ENCODE data around the gene SLC37A2. TPM values are rescaled to one million over a fixed set of nuclear protein-coding genes. Genes with fewer than 3 reads are reported as not detected.

The SLC37A2 gene
- total RNA-seq, 1 donor from 2014 or later, result 0.54 TPM

GRCh38 chr11:125079151-125079877 lies 16.2 kb downstream of the SLC37A2 start:
- Mint-ChIP-seq H3K36me3 (no peaks in the 10 kb centered on the region), H3K4me3 (no peak overlapping the region), H3K27ac (no peak overlapping the region), H3K9me3 (no peaks in the 10 kb centered on the region), H3K4me1 (peaks cover under 1% of the 10 kb centered on the region), H3K27me3 (ENCODE audit: low read depth) (peaks cover 2% of the 10 kb centered on the region)
- TF ChIP-seq CTCF (IDR thresholded peaks at IDR 0.05; ENCODE audit: unreplicated experiment), result no peak
- no peak for DNase-seq (ENCODE audit: low spot score in 2 of 2, unreplicated experiment in 2 of 2)

DNA sequence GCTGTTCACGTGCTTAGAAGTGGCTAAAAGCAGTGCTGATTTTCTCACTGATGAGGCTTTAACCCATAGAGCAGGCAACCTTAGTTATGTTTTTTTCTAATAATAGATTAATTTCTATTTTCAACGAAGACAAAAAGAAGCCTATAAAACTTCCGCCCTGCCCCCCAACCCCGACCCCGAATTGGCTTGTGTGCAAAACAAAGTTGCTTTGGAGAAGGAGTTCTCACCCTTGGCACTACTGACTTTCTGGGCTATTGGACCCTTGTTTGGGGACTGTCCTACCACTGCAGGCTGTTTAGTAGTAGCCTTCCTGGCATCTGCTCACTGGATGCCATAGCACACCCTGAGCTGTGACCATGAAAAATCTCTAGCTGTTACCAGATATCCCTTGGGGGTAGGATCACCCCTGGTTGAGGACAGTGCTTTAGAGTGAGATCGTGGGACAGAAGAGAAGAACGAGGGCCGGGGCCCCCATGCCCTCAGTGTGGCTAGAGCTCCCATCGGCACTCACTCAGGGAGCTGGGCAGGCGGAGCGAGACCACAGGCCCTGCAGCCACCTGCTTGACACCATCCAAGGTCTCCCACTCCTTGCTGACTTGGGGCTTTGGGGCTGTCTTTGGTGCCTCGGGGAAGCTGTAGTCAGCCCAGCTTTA lies 16.9 kb downstream of the SLC37A2 start:
- no peak for TF ChIP-seq CTCF (IDR thresholded peaks at IDR 0.05; ENCODE audit: unreplicated experiment)
- Mint-ChIP-seq H3K4me1 (no peaks in the 10 kb centered on the region), H3K36me3 (no peaks in the 10 kb centered on the region), H3K27ac (no peak overlapping the region), H3K9me3 (no peaks in the 10 kb centered on the region), H3K4me3 (no peak overlapping the region), H3K27me3 (ENCODE audit: low read depth) (peaks cover 2% of the 10 kb centered on the region)
- DNase-seq (ENCODE audit: low spot score in 2 of 2, unreplicated experiment in 2 of 2), result no peak

- Mint-ChIP-seq H3K36me3 (no peaks in the 10 kb centered on the region), H3K27ac (no peak overlapping the region), H3K27me3 (ENCODE audit: low read depth) (peaks cover 5% of the 10 kb centered on the region), H3K4me3 (no peak overlapping the region), H3K9me3 (no peaks in the 10 kb centered on the region), H3K4me1 (no peaks in the 10 kb centered on the region)
- DNase-seq (ENCODE audit: low spot score in 2 of 2, unreplicated experiment in 2 of 2), result no peak
- no peak for TF ChIP-seq CTCF (IDR thresholded peaks at IDR 0.05; ENCODE audit: unreplicated experiment)
These were observed 17.4 kb downstream of the SLC37A2 start for GRCh38 chr11:125080531-125080911.

- DNase-seq (ENCODE audit: low spot score in 2 of 2, unreplicated experiment in 2 of 2), result no peak
- TF ChIP-seq CTCF (IDR thresholded peaks at IDR 0.05; ENCODE audit: unreplicated experiment), result no peak
- Mint-ChIP-seq H3K4me1 (no peaks in the 10 kb centered on the region), H3K4me3 (no peak overlapping the region), H3K27ac (no peak overlapping the region), H3K36me3 (no peaks in the 10 kb centered on the region), H3K27me3 (ENCODE audit: low read depth) (peaks cover 10% of the 10 kb centered on the region), H3K9me3 (no peaks in the 10 kb centered on the region)
These were observed 18.1 kb downstream of the SLC37A2 start for GRCh38 chr11:125081098-125081798.

DNA sequence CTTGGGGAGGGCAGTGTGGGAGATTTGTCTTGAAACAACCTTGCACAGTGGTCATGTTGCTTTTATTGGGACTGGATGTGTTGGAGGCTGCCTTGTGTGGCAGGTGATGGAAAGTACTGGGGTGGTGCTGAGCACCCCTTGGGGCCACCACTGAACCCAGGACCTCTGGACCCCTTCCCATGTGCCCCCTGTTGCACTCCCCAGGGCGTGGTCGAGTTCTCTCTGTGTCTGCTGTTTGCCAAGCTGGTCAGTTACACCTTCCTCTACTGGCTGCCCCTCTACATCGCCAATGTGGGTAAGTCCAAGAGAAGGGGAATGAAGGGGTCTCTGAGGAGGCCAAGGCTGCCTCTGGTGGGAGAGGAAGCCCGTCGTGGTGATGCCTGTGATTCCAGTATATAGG lies 18.9 kb downstream of the SLC37A2 start:
- H3K27ac Mint-ChIP-seq, result no peak overlapping the region
- no peak for TF ChIP-seq CTCF (IDR thresholded peaks at IDR 0.05; ENCODE audit: unreplicated experiment)

More for the DNA sequence above, 18.9 kb downstream of the SLC37A2 start:
- H3K4me3 Mint-ChIP-seq, result no peak overlapping the region
- no peak for DNase-seq (ENCODE audit: low spot score in 2 of 2, unreplicated experiment in 2 of 2)
- H3K27me3 Mint-ChIP-seq (ENCODE audit: low read depth), result peaks cover 10% of the 10 kb centered on the region
- no peaks in the 10 kb centered on the region for H3K4me1 Mint-ChIP-seq
- H3K36me3 Mint-ChIP-seq, result no peaks in the 10 kb centered on the region
- no peaks in the 10 kb centered on the region for H3K9me3 Mint-ChIP-seq
